Astrocyte (in vitro differentiated cells and primary cell): ENCODE data around the gene PRKCE. TPM values are rescaled to one million over a fixed set of nuclear protein-coding genes. Genes with fewer than 3 reads are reported as not detected.

ENCODE experiments used
- DNase-seq: peaks from one replicate; pipeline ENCODE4 v3.0.0-alpha.2; 2010; ENCODE audit warnings: low read depth
- FAIRE-seq: peaks from 2 replicates; lab custom pipeline; 2011; peaks lifted over from hg19 to GRCh38; lab: Jason Lieb, UNC
- H2AFZ ChIP-seq: 2 replicates; pipeline ENCODE4 v1.6.0; 2012; ENCODE audit warnings: low read depth, low read length, inconsistent platforms
- H3K27ac ChIP-seq: 2 replicates; pipeline ENCODE4 v1.5.1; 2011; ENCODE audit warnings: low read depth, low read length, inconsistent platforms
- H3K27me3 ChIP-seq: 2 replicates; pipeline ENCODE4 v1.6.0; 2011; ENCODE audit warnings: low read length, inconsistent platforms; ENCODE audit not compliant: insufficient read depth
- H3K36me3 ChIP-seq: 2 replicates; pipeline ENCODE4 v1.5.1; 2011; ENCODE audit warnings: low read length, inconsistent platforms; ENCODE audit not compliant: insufficient read depth
- H3K4me1 ChIP-seq: 2 replicates; pipeline ENCODE4 v1.5.1; 2011; ENCODE audit warnings: low read length, inconsistent platforms; ENCODE audit not compliant: insufficient read depth
- H3K4me2 ChIP-seq: 2 replicates; pipeline ENCODE4 v1.6.0; 2012; ENCODE audit warnings: low read length, inconsistent platforms
- H3K4me3 ChIP-seq: 2 replicates; pipeline ENCODE4 v1.5.1; 2011; ENCODE audit warnings: low read depth, mild to moderate bottlenecking, low read length, inconsistent platforms; ENCODE audit not compliant: insufficient read depth
- H3K79me2 ChIP-seq: 2 replicates; pipeline ENCODE4 v1.6.0; 2012; ENCODE audit warnings: mild to moderate bottlenecking, low read length, inconsistent platforms; ENCODE audit not compliant: insufficient read depth
- H3K9ac ChIP-seq: 2 replicates; pipeline ENCODE4 v1.6.0; 2012; ENCODE audit warnings: mild to moderate bottlenecking, low read length, inconsistent platforms
- H3K9me3 ChIP-seq: 2 replicates; pipeline ENCODE4 v1.5.1; 2012; ENCODE audit warnings: low read depth, mild to moderate bottlenecking, low read length, inconsistent platforms; ENCODE audit not compliant: insufficient read depth
- H4K20me1 ChIP-seq: 2 replicates; pipeline ENCODE4 v1.6.0; 2012; ENCODE audit warnings: low read length, inconsistent platforms; ENCODE audit not compliant: insufficient read depth
- H3K27ac Mint-ChIP-seq: one replicate; pipeline ENCODE4 v1.8.0; 2021; ENCODE audit warnings: mild to moderate bottlenecking, mixed read lengths; ENCODE audit not compliant: unreplicated experiment
- H3K27me3 Mint-ChIP-seq: one replicate; pipeline ENCODE4 v1.8.0; 2021; ENCODE audit warnings: low read depth, mixed read lengths; ENCODE audit not compliant: unreplicated experiment
- H3K36me3 Mint-ChIP-seq: one replicate; pipeline ENCODE4 v1.8.0; 2021; ENCODE audit warnings: low read depth, mixed read lengths; ENCODE audit not compliant: unreplicated experiment
- H3K4me1 Mint-ChIP-seq: one replicate; pipeline ENCODE4 v1.8.0; 2021; ENCODE audit warnings: low read depth, mixed read lengths; ENCODE audit not compliant: unreplicated experiment
- H3K4me3 Mint-ChIP-seq: one replicate; pipeline ENCODE4 v1.8.0; 2021; ENCODE audit warnings: mild to moderate bottlenecking, moderate library complexity, mixed read lengths; ENCODE audit not compliant: unreplicated experiment
- H3K9me3 Mint-ChIP-seq: one replicate; pipeline ENCODE4 v1.8.0; 2021; ENCODE audit warnings: mild to moderate bottlenecking, mixed read lengths; ENCODE audit not compliant: unreplicated experiment
- EZH2 ChIP-seq: IDR thresholded peaks from 2 replicates; pipeline ENCODE4 v1.6.1; 2012; ENCODE audit warnings: mild to moderate bottlenecking, low read length, inconsistent platforms; ENCODE audit not compliant: insufficient read depth
- total RNA-seq: library from RNA; stranded (reverse); gene quantifications from 2 replicates; pipeline ENCODE4 v1.2.1, GENCODE V29; 2021
- TF ChIP-seq, protein P1 (sequence below): IDR thresholded peaks from 2 replicates; pipeline ENCODE4 v1.5.1; 2011; ENCODE audit warnings: low read depth, mild to moderate bottlenecking, inconsistent platforms, low read length, moderate library complexity; ENCODE audit not compliant: insufficient read depth

Gene PRKCE
- total RNA-seq, 1 donor from 2014 or later: 12.8 TPM

DNA sequence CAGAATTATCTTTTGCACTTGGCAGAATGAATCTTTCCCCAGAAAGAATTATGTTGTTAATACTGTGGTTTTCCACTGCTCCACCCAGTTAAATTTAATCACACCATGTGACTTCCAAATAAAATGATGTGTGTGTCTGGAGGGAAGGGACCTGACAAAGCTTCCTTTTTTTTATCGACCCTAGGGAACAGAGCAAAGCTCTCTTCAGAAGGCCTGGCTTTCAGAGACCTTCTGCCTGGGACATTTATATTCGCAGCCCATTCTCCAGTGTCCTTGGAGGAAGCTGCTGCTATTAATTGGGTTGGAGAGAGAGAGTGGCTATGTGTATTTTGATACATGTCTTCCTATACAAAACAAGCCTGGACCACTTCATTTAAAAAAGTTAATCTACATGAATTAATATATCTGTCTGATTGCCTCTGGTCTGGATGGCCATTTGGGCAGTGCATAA, 233.7 kb downstream of the PRKCE start:
- no peak overlapping the region for H3K27ac Mint-ChIP-seq
- H3K27me3 Mint-ChIP-seq: peaks cover 2% of the 10 kb centered on the region
- FAIRE-seq: no peak

DNA sequence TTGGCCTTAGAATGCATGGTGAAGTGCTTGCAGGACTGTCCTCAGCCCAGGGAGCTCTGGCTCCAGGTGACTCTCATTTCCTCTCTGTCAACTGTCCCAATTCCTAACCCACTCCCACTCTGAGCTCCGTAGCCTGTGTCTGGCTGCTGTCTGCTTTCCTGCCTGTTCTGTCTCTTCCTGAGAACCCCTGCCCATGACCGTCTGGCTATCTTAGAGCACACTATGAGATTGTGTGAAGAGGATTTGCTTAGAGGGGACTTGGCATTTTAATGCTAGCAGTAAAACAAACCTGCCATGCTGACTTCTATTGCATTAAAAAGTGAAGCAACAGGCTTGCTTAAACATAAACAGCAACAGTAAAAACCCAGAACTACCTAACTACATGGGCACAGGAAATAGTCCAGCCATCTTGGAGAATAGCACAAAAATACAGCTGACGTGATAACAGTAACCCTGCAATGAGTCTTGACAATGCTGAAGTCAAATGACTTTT, 234.7 kb downstream of the PRKCE start:
- Histone ChIP-seq H3K4me2 (no peak overlapping the region), H3K36me3 (no peaks in the 10 kb centered on the region), H3K9me3 (no peaks in the 10 kb centered on the region), H3K27ac (no peak overlapping the region), H3K9ac (no peak overlapping the region), H3K4me3 (no peak overlapping the region), H4K20me1 (peaks cover 11% of the 10 kb centered on the region), H3K27me3 (no peaks in the 10 kb centered on the region), H3K4me1 (no peaks in the 10 kb centered on the region), H2AFZ (no peak overlapping the region), H3K79me2 (no peaks in the 10 kb centered on the region)
- DNase-seq: no peak
- no peak for FAIRE-seq
- H3K36me3 Mint-ChIP-seq: no peaks in the 10 kb centered on the region
- H3K27ac Mint-ChIP-seq: no peak overlapping the region
- H3K4me3 Mint-ChIP-seq: no peak overlapping the region
- no peak for TF ChIP-seq EZH2
- TF ChIP-seq, protein P1, sequence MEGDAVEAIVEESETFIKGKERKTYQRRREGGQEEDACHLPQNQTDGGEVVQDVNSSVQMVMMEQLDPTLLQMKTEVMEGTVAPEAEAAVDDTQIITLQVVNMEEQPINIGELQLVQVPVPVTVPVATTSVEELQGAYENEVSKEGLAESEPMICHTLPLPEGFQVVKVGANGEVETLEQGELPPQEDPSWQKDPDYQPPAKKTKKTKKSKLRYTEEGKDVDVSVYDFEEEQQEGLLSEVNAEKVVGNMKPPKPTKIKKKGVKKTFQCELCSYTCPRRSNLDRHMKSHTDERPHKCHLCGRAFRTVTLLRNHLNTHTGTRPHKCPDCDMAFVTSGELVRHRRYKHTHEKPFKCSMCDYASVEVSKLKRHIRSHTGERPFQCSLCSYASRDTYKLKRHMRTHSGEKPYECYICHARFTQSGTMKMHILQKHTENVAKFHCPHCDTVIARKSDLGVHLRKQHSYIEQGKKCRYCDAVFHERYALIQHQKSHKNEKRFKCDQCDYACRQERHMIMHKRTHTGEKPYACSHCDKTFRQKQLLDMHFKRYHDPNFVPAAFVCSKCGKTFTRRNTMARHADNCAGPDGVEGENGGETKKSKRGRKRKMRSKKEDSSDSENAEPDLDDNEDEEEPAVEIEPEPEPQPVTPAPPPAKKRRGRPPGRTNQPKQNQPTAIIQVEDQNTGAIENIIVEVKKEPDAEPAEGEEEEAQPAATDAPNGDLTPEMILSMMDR: no peak
- peaks cover 3% of the 10 kb centered on the region for H3K27me3 Mint-ChIP-seq
- no peaks in the 10 kb centered on the region for H3K9me3 Mint-ChIP-seq
- peaks cover 3% of the 10 kb centered on the region for H3K4me1 Mint-ChIP-seq

More for the DNA sequence above, 233.7 kb downstream of the PRKCE start:
- peak; percentile 41 for DNase-seq
- H3K9me3 Mint-ChIP-seq: no peaks in the 10 kb centered on the region
- no peak for TF ChIP-seq EZH2
- TF ChIP-seq, protein P1: no peak
- H3K4me1 ChIP-seq: no peaks in the 10 kb centered on the region
- no peak overlapping the region for H3K4me3 Mint-ChIP-seq
- no peak overlapping the region for H3K27ac ChIP-seq
- H3K4me2 ChIP-seq: no peak overlapping the region
- peaks cover 11% of the 10 kb centered on the region for H4K20me1 ChIP-seq
- H3K4me1 Mint-ChIP-seq: peaks cover 3% of the 10 kb centered on the region
- no peaks in the 10 kb centered on the region for H3K79me2 ChIP-seq
- no peaks in the 10 kb centered on the region for H3K36me3 ChIP-seq
- H3K36me3 Mint-ChIP-seq: no peaks in the 10 kb centered on the region
- no peaks in the 10 kb centered on the region for H3K9me3 ChIP-seq
- H3K27me3 ChIP-seq: no peaks in the 10 kb centered on the region
- H3K4me3 ChIP-seq: no peak overlapping the region
- no peak overlapping the region for H2AFZ ChIP-seq
- H3K9ac ChIP-seq: no peak overlapping the region

DNA sequence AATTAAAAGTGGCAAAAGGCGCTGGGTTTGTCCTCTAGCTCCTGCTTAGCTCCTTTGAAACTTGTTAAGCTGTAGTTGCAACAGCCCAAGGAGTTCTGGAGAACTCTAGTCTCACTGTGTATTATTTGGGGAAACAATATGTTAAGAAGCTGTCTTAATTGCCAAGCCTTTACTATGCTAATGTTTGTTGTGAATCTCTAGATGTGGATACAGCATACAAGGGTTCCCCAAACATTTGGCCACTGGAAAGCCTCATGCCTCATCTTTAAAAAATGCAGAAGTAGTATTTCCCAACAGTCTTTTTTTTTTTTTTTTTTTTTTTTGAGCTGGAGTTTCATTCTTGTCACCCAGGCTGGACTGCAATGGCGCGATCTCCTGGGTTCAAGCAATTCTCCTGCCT, 236.7 kb downstream of the PRKCE start:
- Mint-ChIP-seq H3K4me1 (peaks cover 3% of the 10 kb centered on the region), H3K36me3 (no peaks in the 10 kb centered on the region), H3K27ac (no peak overlapping the region), H3K4me3 (no peak overlapping the region), H3K27me3 (peaks cover 7% of the 10 kb centered on the region), H3K9me3 (no peaks in the 10 kb centered on the region)
- no peak overlapping the region for H3K4me3 ChIP-seq
- H3K9me3 ChIP-seq: no peaks in the 10 kb centered on the region
- H3K4me2 ChIP-seq: no peak overlapping the region
- no peak overlapping the region for H2AFZ ChIP-seq
- no peak for TF ChIP-seq EZH2
- TF ChIP-seq, protein P1: no peak
- H3K79me2 ChIP-seq: no peaks in the 10 kb centered on the region
- H3K27ac ChIP-seq: no peak overlapping the region
- no peaks in the 10 kb centered on the region for H3K36me3 ChIP-seq
- FAIRE-seq: no peak
- H3K27me3 ChIP-seq: no peaks in the 10 kb centered on the region
- no peaks in the 10 kb centered on the region for H3K4me1 ChIP-seq
- peaks cover 11% of the 10 kb centered on the region for H4K20me1 ChIP-seq
- peak; percentile 32 for DNase-seq
- H3K9ac ChIP-seq: no peak overlapping the region
